HEK293 (cell line): Measurements from ENCODE around the gene DGKB.

Source experiments
- BCL11B ChIP-seq: fragments of 450-650 bp; formaldehyde crosslinking; IDR thresholded peaks from 2 replicates; pipeline ENCODE4 v1.5.1; 2016; ENCODE audit warnings: low read depth, missing biosample characterization, missing genetic modification characterization
- ZFP3 ChIP-seq: fragments of 450-650 bp; formaldehyde crosslinking; IDR thresholded peaks from 2 replicates; pipeline ENCODE4 v1.5.1; 2016; ENCODE audit warnings: low read depth, missing biosample characterization, missing genetic modification characterization
- ZNF184 ChIP-seq: fragments of 450-650 bp; IDR thresholded peaks from 2 replicates; pipeline ENCODE4 v1.5.1; 2018; ENCODE audit warnings: missing biosample characterization, mild to moderate bottlenecking, missing genetic modification characterization
- ZNF433 ChIP-seq: fragments of 450-650 bp; formaldehyde crosslinking; IDR thresholded peaks from 2 replicates; pipeline ENCODE4 v1.5.1; 2016; ENCODE audit warnings: missing biosample characterization, missing genetic modification characterization, low read depth
- ZNF561 ChIP-seq: fragments of 450-650 bp; IDR thresholded peaks from 2 replicates; pipeline ENCODE4 v1.5.1; 2018; ENCODE audit warnings: missing biosample characterization, missing genetic modification characterization, borderline replicate concordance
- ZNF596 ChIP-seq: fragments of 450-650 bp; IDR thresholded peaks from 2 replicates; pipeline ENCODE4 v1.5.0; 2018; ENCODE audit warnings: missing biosample characterization, mild to moderate bottlenecking, missing genetic modification characterization, moderate library complexity
- TF ChIP-seq, protein P1 (sequence below): fragments of 450-650 bp; formaldehyde crosslinking; IDR thresholded peaks from 2 replicates; pipeline ENCODE4 v1.5.1; 2016; ENCODE audit warnings: missing biosample characterization, missing genetic modification characterization
- TF ChIP-seq, protein P2 (sequence below): fragments of 450-650 bp; formaldehyde crosslinking; IDR thresholded peaks from 2 replicates; pipeline ENCODE4 v1.5.1; 2016; ENCODE audit warnings: missing biosample characterization, missing genetic modification characterization
- TF ChIP-seq, protein P3 (sequence below): fragments of 450-650 bp; formaldehyde crosslinking; IDR thresholded peaks from 2 replicates; pipeline ENCODE4 v1.5.1; 2016; ENCODE audit warnings: missing biosample characterization, missing genetic modification characterization
- TF ChIP-seq, protein P4 (sequence below): fragments of 450-650 bp; formaldehyde crosslinking; IDR thresholded peaks from 2 replicates; pipeline ENCODE4 v1.5.1; 2016; ENCODE audit warnings: missing biosample characterization, missing genetic modification characterization
- TF ChIP-seq, protein P5 (sequence below): fragments of 450-650 bp; formaldehyde crosslinking; IDR thresholded peaks from 2 replicates; pipeline ENCODE4 v1.5.1; 2016; ENCODE audit warnings: missing biosample characterization, missing genetic modification characterization, low read depth

DNA sequence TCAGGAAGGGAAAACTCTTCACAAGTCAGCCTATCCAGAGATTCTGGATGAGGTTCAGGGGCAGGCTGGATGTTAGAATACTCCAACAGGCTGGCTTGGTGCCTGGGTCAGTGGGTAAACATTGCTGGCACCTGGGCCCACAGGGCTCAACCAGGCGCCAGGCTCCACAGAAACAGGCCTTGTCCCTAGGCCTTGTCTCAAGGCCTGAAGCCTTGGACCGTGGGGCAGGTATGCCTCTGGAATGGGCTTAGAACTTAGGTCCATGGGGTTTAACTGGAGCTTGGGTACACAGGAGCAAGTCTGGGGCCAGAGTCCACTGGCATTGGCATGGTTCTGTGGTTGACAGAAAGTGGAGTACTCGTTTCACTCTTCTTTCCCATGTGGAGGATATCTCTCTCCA, 650.1 kb downstream of the DGKB start:
- TF ChIP-seq, protein P1, sequence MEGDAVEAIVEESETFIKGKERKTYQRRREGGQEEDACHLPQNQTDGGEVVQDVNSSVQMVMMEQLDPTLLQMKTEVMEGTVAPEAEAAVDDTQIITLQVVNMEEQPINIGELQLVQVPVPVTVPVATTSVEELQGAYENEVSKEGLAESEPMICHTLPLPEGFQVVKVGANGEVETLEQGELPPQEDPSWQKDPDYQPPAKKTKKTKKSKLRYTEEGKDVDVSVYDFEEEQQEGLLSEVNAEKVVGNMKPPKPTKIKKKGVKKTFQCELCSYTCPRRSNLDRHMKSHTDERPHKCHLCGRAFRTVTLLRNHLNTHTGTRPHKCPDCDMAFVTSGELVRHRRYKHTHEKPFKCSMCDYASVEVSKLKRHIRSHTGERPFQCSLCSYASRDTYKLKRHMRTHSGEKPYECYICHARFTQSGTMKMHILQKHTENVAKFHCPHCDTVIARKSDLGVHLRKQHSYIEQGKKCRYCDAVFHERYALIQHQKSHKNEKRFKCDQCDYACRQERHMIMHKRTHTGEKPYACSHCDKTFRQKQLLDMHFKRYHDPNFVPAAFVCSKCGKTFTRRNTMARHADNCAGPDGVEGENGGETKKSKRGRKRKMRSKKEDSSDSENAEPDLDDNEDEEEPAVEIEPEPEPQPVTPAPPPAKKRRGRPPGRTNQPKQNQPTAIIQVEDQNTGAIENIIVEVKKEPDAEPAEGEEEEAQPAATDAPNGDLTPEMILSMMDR (tag by site-specific recombination): no peak
- TF ChIP-seq ZNF433 (tag by site-specific recombination) (no peak), BCL11B (tag by site-specific recombination) (no peak), ZNF184 (no peak), ZNF596 (tag by site-specific recombination) (no peak), ZNF561 (tag by site-specific recombination) (no peak), ZFP3 (tag by site-specific recombination) (no peak)
- TF ChIP-seq, protein P2, sequence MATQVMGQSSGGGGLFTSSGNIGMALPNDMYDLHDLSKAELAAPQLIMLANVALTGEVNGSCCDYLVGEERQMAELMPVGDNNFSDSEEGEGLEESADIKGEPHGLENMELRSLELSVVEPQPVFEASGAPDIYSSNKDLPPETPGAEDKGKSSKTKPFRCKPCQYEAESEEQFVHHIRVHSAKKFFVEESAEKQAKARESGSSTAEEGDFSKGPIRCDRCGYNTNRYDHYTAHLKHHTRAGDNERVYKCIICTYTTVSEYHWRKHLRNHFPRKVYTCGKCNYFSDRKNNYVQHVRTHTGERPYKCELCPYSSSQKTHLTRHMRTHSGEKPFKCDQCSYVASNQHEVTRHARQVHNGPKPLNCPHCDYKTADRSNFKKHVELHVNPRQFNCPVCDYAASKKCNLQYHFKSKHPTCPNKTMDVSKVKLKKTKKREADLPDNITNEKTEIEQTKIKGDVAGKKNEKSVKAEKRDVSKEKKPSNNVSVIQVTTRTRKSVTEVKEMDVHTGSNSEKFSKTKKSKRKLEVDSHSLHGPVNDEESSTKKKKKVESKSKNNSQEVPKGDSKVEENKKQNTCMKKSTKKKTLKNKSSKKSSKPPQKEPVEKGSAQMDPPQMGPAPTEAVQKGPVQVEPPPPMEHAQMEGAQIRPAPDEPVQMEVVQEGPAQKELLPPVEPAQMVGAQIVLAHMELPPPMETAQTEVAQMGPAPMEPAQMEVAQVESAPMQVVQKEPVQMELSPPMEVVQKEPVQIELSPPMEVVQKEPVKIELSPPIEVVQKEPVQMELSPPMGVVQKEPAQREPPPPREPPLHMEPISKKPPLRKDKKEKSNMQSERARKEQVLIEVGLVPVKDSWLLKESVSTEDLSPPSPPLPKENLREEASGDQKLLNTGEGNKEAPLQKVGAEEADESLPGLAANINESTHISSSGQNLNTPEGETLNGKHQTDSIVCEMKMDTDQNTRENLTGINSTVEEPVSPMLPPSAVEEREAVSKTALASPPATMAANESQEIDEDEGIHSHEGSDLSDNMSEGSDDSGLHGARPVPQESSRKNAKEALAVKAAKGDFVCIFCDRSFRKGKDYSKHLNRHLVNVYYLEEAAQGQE (tag by site-specific recombination): no peak
- TF ChIP-seq, protein P3, sequence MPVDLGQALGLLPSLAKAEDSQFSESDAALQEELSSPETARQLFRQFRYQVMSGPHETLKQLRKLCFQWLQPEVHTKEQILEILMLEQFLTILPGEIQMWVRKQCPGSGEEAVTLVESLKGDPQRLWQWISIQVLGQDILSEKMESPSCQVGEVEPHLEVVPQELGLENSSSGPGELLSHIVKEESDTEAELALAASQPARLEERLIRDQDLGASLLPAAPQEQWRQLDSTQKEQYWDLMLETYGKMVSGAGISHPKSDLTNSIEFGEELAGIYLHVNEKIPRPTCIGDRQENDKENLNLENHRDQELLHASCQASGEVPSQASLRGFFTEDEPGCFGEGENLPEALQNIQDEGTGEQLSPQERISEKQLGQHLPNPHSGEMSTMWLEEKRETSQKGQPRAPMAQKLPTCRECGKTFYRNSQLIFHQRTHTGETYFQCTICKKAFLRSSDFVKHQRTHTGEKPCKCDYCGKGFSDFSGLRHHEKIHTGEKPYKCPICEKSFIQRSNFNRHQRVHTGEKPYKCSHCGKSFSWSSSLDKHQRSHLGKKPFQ: no peak
- TF ChIP-seq, protein P4, sequence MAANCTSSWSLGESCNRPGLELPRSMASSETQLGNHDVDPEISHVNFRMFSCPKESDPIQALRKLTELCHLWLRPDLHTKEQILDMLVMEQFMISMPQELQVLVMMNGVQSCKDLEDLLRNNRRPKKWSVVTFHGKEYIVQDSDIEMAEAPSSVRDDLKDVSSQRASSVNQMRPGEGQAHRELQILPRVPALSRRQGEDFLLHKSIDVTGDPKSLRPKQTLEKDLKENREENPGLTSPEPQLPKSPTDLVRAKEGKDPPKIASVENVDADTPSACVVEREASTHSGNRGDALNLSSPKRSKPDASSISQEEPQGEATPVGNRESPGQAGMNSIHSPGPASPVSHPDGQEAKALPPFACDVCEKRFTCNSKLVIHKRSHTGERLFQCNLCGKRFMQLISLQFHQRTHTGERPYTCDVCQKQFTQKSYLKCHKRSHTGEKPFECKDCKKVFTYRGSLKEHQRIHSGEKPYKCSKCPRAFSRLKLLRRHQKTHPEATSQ: no peak
- TF ChIP-seq, protein P5, sequence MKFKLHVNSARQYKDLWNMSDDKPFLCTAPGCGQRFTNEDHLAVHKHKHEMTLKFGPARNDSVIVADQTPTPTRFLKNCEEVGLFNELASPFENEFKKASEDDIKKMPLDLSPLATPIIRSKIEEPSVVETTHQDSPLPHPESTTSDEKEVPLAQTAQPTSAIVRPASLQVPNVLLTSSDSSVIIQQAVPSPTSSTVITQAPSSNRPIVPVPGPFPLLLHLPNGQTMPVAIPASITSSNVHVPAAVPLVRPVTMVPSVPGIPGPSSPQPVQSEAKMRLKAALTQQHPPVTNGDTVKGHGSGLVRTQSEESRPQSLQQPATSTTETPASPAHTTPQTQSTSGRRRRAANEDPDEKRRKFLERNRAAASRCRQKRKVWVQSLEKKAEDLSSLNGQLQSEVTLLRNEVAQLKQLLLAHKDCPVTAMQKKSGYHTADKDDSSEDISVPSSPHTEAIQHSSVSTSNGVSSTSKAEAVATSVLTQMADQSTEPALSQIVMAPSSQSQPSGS (tag by site-specific recombination): no peak
